HG03521 (cell line): ENCODE measurements around the gene MEST.
"Not testable (repeated sequence)": the region's sequence is repeated elsewhere in the genome, so short reads cannot be mapped to it uniquely, and the experiment has no call there.

Experiments used
- ATAC-seq: cut with Tn5 transposase; IDR thresholded peaks from one replicate; pipeline ENCODE4 v1.9.1; 2021; ENCODE audit warnings: mild to moderate bottlenecking, moderate library complexity; ENCODE audit not compliant: unreplicated experiment

The MEST gene

GRCh38 chr7:130483031-130483430 lies 8.9 kb upstream of the MEST start:
- ATAC-seq, result no peak

- ATAC-seq, result no peak
These were observed 6.2 kb upstream of the MEST start for GRCh38 chr7:130485734-130486113.

- ATAC-seq, result no peak
These were observed 5.6 kb upstream of the MEST start for GRCh38 chr7:130486114-130486953.

- no peak for ATAC-seq
These were observed 4.9 kb upstream of the MEST start for GRCh38 chr7:130486954-130487436.

GRCh38 chr7:130488392-130489139 lies 3.3 kb upstream of the MEST start:
- ATAC-seq, result no peak

GRCh38 chr7:130489140-130489983 lies 2.5 kb upstream of the MEST start:
- ATAC-seq, result no peak

- ATAC-seq, result no peak
These were observed 1.5 kb upstream of the MEST start for GRCh38 chr7:130490311-130490791.

GRCh38 chr7:130490888-130491804 lies 739 bp upstream of the MEST start:
- no peak for ATAC-seq

- no peak for ATAC-seq
These were observed 814 bp downstream of the MEST start for GRCh38 chr7:130492523-130493274.

- no peak for ATAC-seq
These were observed 1.5 kb downstream of the MEST start for GRCh38 chr7:130493275-130493873.

GRCh38 chr7:130494431-130494858 lies 2.6 kb downstream of the MEST start:
- ATAC-seq, result no peak

- ATAC-seq, result no peak
These were observed 8.6 kb downstream of the MEST start for GRCh38 chr7:130500463-130500862.

- no peak for ATAC-seq
These were observed 9.0 kb downstream of the MEST start for GRCh38 chr7:130500910-130501309.

- no peak for ATAC-seq
These were observed 13.9 kb downstream of the MEST start for GRCh38 chr7:130505753-130506152.

- ATAC-seq, result no peak
These were observed 14.5 kb downstream of the MEST start for GRCh38 chr7:130506358-130506757.

GRCh38 chr7:130512038-130512437 lies 20.2 kb downstream of the MEST start:
- not testable (repeated sequence) for ATAC-seq

- no peak for ATAC-seq
These were observed 21.6 kb downstream of the MEST start for GRCh38 chr7:130513447-130513846.

GRCh38 chr7:130515315-130516040 lies 23.6 kb downstream of the MEST start:
- no peak for ATAC-seq
